IMR-90 (cell line): Measurements from ENCODE around the gene ZNHIT6. TPM values are rescaled to one million over a fixed set of nuclear protein-coding genes. Genes with fewer than 3 reads are reported as not detected.

Experiments used
- ATAC-seq: fragments of 200-7000 bp; cut with Tn5 transposase; 2 replicates; pipeline ENCODE4 v1.9.1; 2020; ENCODE audit warnings: low read depth, mild to moderate bottlenecking, moderate library complexity
- Bru-seq: library from RNA; stranded (reverse); fragments of 400-500 nt; gene quantifications from one replicate; lab custom pipeline; 2021; lab: Mats Ljungman, UMichigan
- BruChase-seq, 2 experiments: library from RNA; stranded (reverse); fragments of 400-500 nt; gene quantifications; one replicate each; lab custom pipeline; 2021; lab: Mats Ljungman, UMichigan
- BruUV-seq: library from RNA; stranded (reverse); fragments of 400-500 nt; replicated peaks from 2 replicates; lab custom pipeline; 2021; lab: Mats Ljungman, UMichigan
- CTCF ChIA-PET: fragments of 300-600 bp; formaldehyde crosslinking; extraction: SDS; loops from one replicate; lab custom pipeline; 2021; ENCODE audit warnings: antibody characterized with exemption; lab: Yijun Ruan, JAX
- POLR2A ChIA-PET: fragments of 300-600 bp; sonication (Branson Sonifier 250); formaldehyde crosslinking; loops from one replicate; lab custom pipeline; 2022; ENCODE audit warnings: antibody characterized with exemption; ENCODE audit not compliant: unreplicated experiment; lab: Charles Lee
- DNase-seq: peaks from one replicate; pipeline ENCODE4 v3.0.0; 2013
- H2AFZ ChIP-seq: replicated peaks from 2 replicates; pipeline ENCODE3; 2013; ENCODE audit warnings: low read length, mild to moderate bottlenecking; ENCODE audit not compliant: poor library complexity
- H2AK5ac ChIP-seq: 2 replicates; pipeline ENCODE4 v1.6.1; 2013; ENCODE audit warnings: low read depth, low read length, inconsistent platforms
- H2AK9ac ChIP-seq: replicated peaks from 2 replicates; pipeline ENCODE3; 2013; ENCODE audit warnings: mild to moderate bottlenecking, low read depth, low read length, moderate library complexity; ENCODE audit not compliant: poor library complexity
- H2BK120ac ChIP-seq: 2 replicates; pipeline ENCODE4 v1.6.1; 2013; ENCODE audit warnings: low read depth, low read length, inconsistent platforms
- H2BK15ac ChIP-seq: 3 replicates; pipeline ENCODE4 v1.6.1; 2013; ENCODE audit warnings: low read depth, low read length, inconsistent platforms
- H2BK20ac ChIP-seq: 2 replicates; pipeline ENCODE4 v1.6.1; 2013; ENCODE audit warnings: low read depth, mild to moderate bottlenecking, inconsistent platforms, low read length, moderate library complexity
- H2BK5ac ChIP-seq: 2 replicates; pipeline ENCODE4 v1.6.1; 2013; ENCODE audit warnings: mild to moderate bottlenecking, low read depth, low read length, inconsistent platforms; ENCODE audit not compliant: poor library complexity, severe bottlenecking
- H3K14ac ChIP-seq: replicated peaks from 2 replicates; pipeline ENCODE4 v1.6.1; 2013; ENCODE audit warnings: low read depth, low read length, inconsistent platforms
- H3K18ac ChIP-seq: 2 replicates; pipeline ENCODE4 v1.6.1; 2013; ENCODE audit warnings: low read depth, low read length, control low read depth
- H3K23ac ChIP-seq: 2 replicates; pipeline ENCODE4 v1.6.1; 2013; ENCODE audit warnings: low read depth, low read length, inconsistent platforms
- H3K27ac ChIP-seq: 2 replicates; pipeline ENCODE4 v1.5.1; 2013; ENCODE audit warnings: mild to moderate bottlenecking, control low read depth, low read length; ENCODE audit not compliant: insufficient read depth
- H3K27me3 ChIP-seq: 2 replicates; pipeline ENCODE4 v1.6.1; 2013; ENCODE audit warnings: low read length; ENCODE audit not compliant: control insufficient read depth, insufficient read depth
- H3K36me3 ChIP-seq: 2 replicates; pipeline ENCODE4 v1.6.1; 2013; ENCODE audit warnings: low read length, mixed read lengths; ENCODE audit not compliant: control insufficient read depth, insufficient read depth
- H3K4ac ChIP-seq: 2 replicates; pipeline ENCODE4 v1.6.1; 2013; ENCODE audit warnings: low read depth, low read length, inconsistent platforms
- H3K4me1 ChIP-seq: 2 replicates; pipeline ENCODE4 v1.6.1; 2013; ENCODE audit warnings: low read length, mixed read lengths; ENCODE audit not compliant: control insufficient read depth, insufficient read depth
- H3K4me2 ChIP-seq: 2 replicates; pipeline ENCODE4 v1.6.1; 2013; ENCODE audit warnings: low read depth, mild to moderate bottlenecking, control low read depth, low read length, moderate library complexity
- H3K4me3 ChIP-seq: 2 replicates; pipeline ENCODE4 v1.5.1; 2013; ENCODE audit warnings: low read depth, mild to moderate bottlenecking, control low read depth, low read length, moderate library complexity; ENCODE audit not compliant: insufficient read depth
- H3K56ac ChIP-seq: 2 replicates; pipeline ENCODE4 v1.6.1; 2013; ENCODE audit warnings: low read length, inconsistent platforms; ENCODE audit not compliant: insufficient read depth; ENCODE audit errors: extremely low read depth
- H3K79me1 ChIP-seq, 2 experiments: 2 replicates each; pipeline ENCODE4 v1.6.1; 2013; ENCODE audit warnings: low read length in 2 of 2, inconsistent platforms in 1 of 2, low read depth in 1 of 2
- H3K9ac ChIP-seq: 2 replicates; pipeline ENCODE4 v1.6.1; 2013; ENCODE audit warnings: low read depth, low read length, control low read depth
- H3K9me1 ChIP-seq: 2 replicates; pipeline ENCODE4 v1.6.1; 2013; ENCODE audit warnings: low read length, inconsistent platforms; ENCODE audit not compliant: insufficient read depth
- H3K9me3 ChIP-seq: 2 replicates; pipeline ENCODE4 v1.6.1; 2013; ENCODE audit warnings: low read length; ENCODE audit not compliant: control insufficient read depth, insufficient read depth
- H4K20me1 ChIP-seq: 2 replicates; pipeline ENCODE4 v1.6.1; 2013; ENCODE audit warnings: low read length, inconsistent platforms; ENCODE audit not compliant: insufficient read depth
- H4K5ac ChIP-seq: 2 replicates; pipeline ENCODE4 v1.6.1; 2013; ENCODE audit warnings: mild to moderate bottlenecking, low read depth, low read length, control low read depth
- H4K8ac ChIP-seq, 2 experiments: 2 replicates each; pipeline ENCODE4 v1.6.1; 2013; ENCODE audit warnings: low read depth in 2 of 2, low read length in 2 of 2, control low read depth in 1 of 2, inconsistent platforms in 1 of 2
- H4K91ac ChIP-seq: 2 replicates; pipeline ENCODE4 v1.6.1; 2013; ENCODE audit warnings: low read depth, low read length, inconsistent platforms; ENCODE audit not compliant: insufficient read depth
- BHLHE40 ChIP-seq: fragments of 150-350 bp; IDR thresholded peaks from 2 replicates; pipeline ENCODE4 v1.6.1; 2016; ENCODE audit warnings: mild to moderate bottlenecking, low read depth, low read length
- CHD1 ChIP-seq: IDR thresholded peaks from 2 replicates; pipeline ENCODE4 v1.6.1; 2012; ENCODE audit warnings: low read depth, low read length, improper control_type of control experiment
- CTCF ChIP-seq: conservative IDR thresholded peaks from 2 replicates; pipeline ENCODE4 v1.5.1; 2012; ENCODE audit warnings: mild to moderate bottlenecking, low read depth, low read length, improper control_type of control experiment
- MAFK ChIP-seq: IDR thresholded peaks from 2 replicates; pipeline ENCODE4 v1.6.1; 2012; ENCODE audit warnings: low read depth, low read length, improper control_type of control experiment
- MAZ ChIP-seq: IDR thresholded peaks from 2 replicates; pipeline ENCODE4 v1.6.1; 2012; ENCODE audit warnings: low read depth, mild to moderate bottlenecking, low read length, improper control_type of control experiment, moderate library complexity, borderline replicate concordance
- MXI1 ChIP-seq: IDR thresholded peaks from 2 replicates; pipeline ENCODE4 v1.6.1; 2012; ENCODE audit warnings: low read depth, mild to moderate bottlenecking, low read length, moderate library complexity, borderline replicate concordance
- POLR2A ChIP-seq: IDR thresholded peaks from 2 replicates; pipeline ENCODE4 v1.6.1; 2012; ENCODE audit warnings: mild to moderate bottlenecking, low read depth, low read length
- RAD21 ChIP-seq: IDR thresholded peaks from 2 replicates; pipeline ENCODE4 v1.6.1; 2012; ENCODE audit warnings: low read length, improper control_type of control experiment
- RFX5 ChIP-seq: IDR thresholded peaks from 2 replicates; pipeline ENCODE4 v1.8.0; 2012; ENCODE audit warnings: low read depth, mild to moderate bottlenecking, low read length, moderate library complexity
- SMC3 ChIP-seq: fragments of 150-350 bp; IDR thresholded peaks from 2 replicates; pipeline ENCODE4 v1.6.1; 2016; ENCODE audit warnings: low read depth, mild to moderate bottlenecking, antibody characterized with exemption, low read length, moderate library complexity
- USF2 ChIP-seq: fragments of 150-350 bp; IDR thresholded peaks from 2 replicates; pipeline ENCODE4 v1.6.1; 2017; ENCODE audit warnings: mild to moderate bottlenecking, antibody characterized with exemption, low read length, low read depth
- WGBS, 2 experiments: methylation state at CpG; one replicate each; pipeline versions ENCODE4 v1.1.5 to v1.1.7; 2013; ENCODE audit warnings: missing lambda C conversion rate in 2 of 2; ENCODE audit not compliant: insufficient read length in 1 of 2; ENCODE audit errors: extremely low coverage in 2 of 2; 5-methylcytosine and 5-hydroxymethylcytosine counted together
- dilution Hi-C: fragments of 300-500 bp; cut with HindIII; formaldehyde crosslinking; loops from one replicate; pipeline ENCODE4 v1.14.3; 2018; ENCODE audit warnings: low sequenced_read_pairs; ENCODE audit not compliant: unreplicated experiment
- in situ Hi-C: fragments of 300-500 bp; cut with MboI; formaldehyde crosslinking; loops from 3 replicates; pipeline ENCODE4 v1.14.3; 2019; ENCODE audit warnings: low sequenced_read_pairs, inconsistent platforms, mixed read lengths
- intact Hi-C: fragments of 100-400 bp; cut with micrococcal nuclease; formaldehyde crosslinking; loops from 2 replicates; pipeline ENCODE4 v1.10.0; 2022
- long read RNA-seq: library from polyadenylated mRNA; unstranded; transcript quantifications from one replicate; pipeline ENCODE4 v2.0.0, GENCODE V29; 2021; ENCODE audit not compliant: unreplicated experiment
- polyA plus RNA-seq, 3 experiments: library from polyadenylated mRNA; depleted of rRNA; stranded (reverse); fragments of >200 nt; gene quantifications; 2 replicates each; pipeline ENCODE4 v1.2.3, GENCODE V29; 2012; ENCODE audit warnings: low replicate concordance in 1 of 3
- total RNA-seq: library from RNA; depleted of rRNA; stranded (reverse); fragments of >200 nt; gene quantifications from 2 replicates; pipeline ENCODE4 v1.2.3, GENCODE V29; 2012; rRNA removed

Gene ZNHIT6
- total RNA-seq (9.0 and 17.2 TPM in 2 replicates), polyA plus RNA-seq (2012; rRNA removed) (11.9 and 13.7 TPM in 2 replicates), Bru-seq, nascent RNA (percentile 95 among the genes with signal in this experiment), BruChase-seq, experiment 1, labeled RNA remaining after a 6-hour chase (percentile 83 among the genes with signal in this experiment), BruChase-seq, experiment 2, labeled RNA remaining after a 2-hour chase (percentile 87 among the genes with signal in this experiment)
- polyA plus RNA-seq (2012; cell fraction: cytosol; rRNA removed) = 2.3 and 2.8 TPM in 2 replicates
- polyA plus RNA-seq (2012; cell fraction: nucleus; rRNA removed; ENCODE audit: low replicate concordance) = 1.5 and 11.2 TPM in 2 replicates
- long read RNA-seq, transcript ZNHIT6-201 (10 exons, 2,797 nt) = major isoform, 44 of 49 reads
- long read RNA-seq, partial matches to known transcripts = 1 of 49 reads
- long read RNA-seq, other reads (novel, unspliced or antisense) = 4 of 49 reads

- Histone ChIP-seq H4K91ac (peak within 1 kb of the TSS; percentile 74), H2AK5ac (peak within 1 kb of the TSS; percentile 84), H3K23ac (peak within 1 kb of the TSS; percentile 89), H2BK5ac (peak within 1 kb of the TSS; percentile 85), H2BK20ac (peak within 1 kb of the TSS; percentile 55; the same call in 1 of the 2 replicates), H4K8ac (peak within 1 kb of the TSS; percentile 87 to 98), H3K79me1 (peaks cover 21 to 34% of the 10 kb centered on the region in 2 experiments), H3K27ac (peak within 1 kb of the TSS; percentile 89), H3K9me1 (no peaks in the 10 kb centered on the region), H3K27me3 (no peaks in the 10 kb centered on the region), H3K14ac (peak within 1 kb of the TSS; percentile 91), H4K20me1 (no peaks in the 10 kb centered on the region), H4K5ac (peak within 1 kb of the TSS; percentile 95), H3K9ac (peak within 1 kb of the TSS; percentile 86), H3K4ac (peak within 1 kb of the TSS; percentile 94), H2AFZ (peak within 1 kb of the TSS; percentile 99), H3K4me1 (peaks cover 1% of the 10 kb centered on the region; the same call in 1 of the 2 replicates), H3K4me2 (peak within 1 kb of the TSS; percentile 87), H2AK9ac (peak within 1 kb of the TSS; percentile 93), H2BK15ac (peak within 1 kb of the TSS; percentile 20), H2BK120ac (peak within 1 kb of the TSS; percentile 86), H3K18ac (peak within 1 kb of the TSS; percentile 84), H3K56ac (peak within 1 kb of the TSS; percentile 93), H3K36me3 (peaks cover 5% of the 10 kb centered on the region; the same call in 1 of the 2 replicates), H3K9me3 (no peaks in the 10 kb centered on the region), H3K4me3 (peak within 1 kb of the TSS; percentile 90)
- 0% methylated on average over 18 of the region's 35 CpGs; no CpG with 5 or more reads in 1 of the 2 experiments for WGBS, 2 experiments
- ChIA-PET CTCF (interaction anchor here (0.5 to 1.3 kb wide), 13 partner anchors 8 to 664 kb away, joined by 3 to 8 read pairs (median 4); no protein-coding TSS in a partner anchor), POLR2A (interaction anchor here (0.5 to 1.0 kb wide), 9 partner anchors 8 to 307 kb away, joined by 3 to 13 read pairs (median 4); partner anchors contain the start of gene CCN1)
- dilution Hi-C loops (no loop called here), in situ Hi-C loops (loop anchor here (25.0 kb wide), 2 partner anchors 179 to 1004 kb away; partner anchors contain the start of gene SH3GLB1), intact Hi-C loops (loop anchor here (1.0 to 10.0 kb wide), 6 partner anchors 142 to 647 kb away; partner anchors contain the start of gene COL24A1)
- ATAC-seq = peak; percentile 96
- BruUV-seq = TSS peak; percentile 92
- TF ChIP-seq MAFK (no peak), POLR2A (peak; percentile 37; the same call in 1 of the 2 replicates), CHD1 (no peak), MAZ (0 out of 2 replicates have a peak, but pooled peaks have one; percentile 1), MXI1 (peak; percentile 95), RFX5 (no peak), BHLHE40 (no peak), CTCF (peak; percentile 45), USF2 (peak; percentile 74), RAD21 (peak; percentile 50), SMC3 (peak; percentile 23; the same call in 1 of the 2 replicates)
- DNase-seq = peak; percentile 98
These were observed at the start of gene ZNHIT6 for GRCh38 chr1:85707990-85708828. ZNHIT6 (minus strand) TSS chr1:85708433; CDS start chr1:85708284, 149 bp downstream.
